HCT116 (cell line): Measurements from ENCODE around the gene COPG2. TPM values are rescaled to one million over a fixed set of nuclear protein-coding genes. Genes with fewer than 3 reads are reported as not detected.

Source experiments
- ATAC-seq: fragments of 200-7000 bp; cut with Tn5 transposase; 2 replicates; pipeline ENCODE4 v1.9.1; 2020; ENCODE audit warnings: mild to moderate bottlenecking, moderate library complexity
- BruUV-seq: library from RNA; stranded (reverse); fragments of 400-500 nt; replicated peaks from 2 replicates; lab custom pipeline; 2021; lab: Mats Ljungman, UMichigan
- CTCF ChIA-PET: fragments of 300-600 bp; sonication (Branson Sonifier 250); formaldehyde crosslinking; loops from one replicate; lab custom pipeline; 2021; ENCODE audit warnings: antibody characterized with exemption; lab: Charles Lee
- POLR2A ChIA-PET: fragments of 300-600, 350-600 bp; sonication (Branson Sonifier 250); formaldehyde crosslinking; loops from one replicate; lab custom pipeline; 2021; ENCODE audit warnings: antibody characterized with exemption; lab: Charles Lee
- RAD21 ChIA-PET, 2 experiments: fragments of 300-600 bp; sonication (Branson Sonifier 250); formaldehyde crosslinking; loops; one replicate each; lab custom pipeline; 2023; ENCODE audit warnings: low total read pairs in 2 of 2; ENCODE audit not compliant: uncharacterized antibody in 2 of 2, unreplicated experiment in 2 of 2, low non-redundant PET in 1 of 2; lab: Charles Lee
- DNase-seq: peaks from one replicate; pipeline ENCODE4 v3.0.0-alpha.2; 2010; ENCODE audit warnings: low read depth, low spot score
- H2AFZ ChIP-seq: fragments of 200-600 bp; shearing (Covaris generic), sonication (generic); 2 replicates; pipeline ENCODE4 v1.6.1; 2017; ENCODE audit warnings: low read depth, mixed run types, mixed read lengths, antibody characterized with exemption, low read length; ENCODE audit not compliant: poor library complexity, severe bottlenecking
- H3K27ac ChIP-seq: 2 replicates; pipeline ENCODE4 v1.5.1; 2012; ENCODE audit warnings: low read depth, low read length
- H3K27me3 ChIP-seq: fragments of 200-600 bp; sonication (generic); 2 replicates; pipeline ENCODE4 v1.6.1; 2016; ENCODE audit warnings: mixed run types, low read length, mixed read lengths; ENCODE audit not compliant: insufficient read depth
- H3K36me3 ChIP-seq, 2 experiments: fragments of 200-500 bp in 1 of 2; fragments of 200-600 bp in 1 of 2; sonication (Bioruptor generic) in 1 of 2; sonication (generic) in 1 of 2; 2 replicates each; pipeline versions ENCODE4 v1.5.1 to v1.6.1; 2014 to 2016; ENCODE audit warnings: low read length in 2 of 2, inconsistent platforms in 1 of 2, mixed read lengths in 1 of 2, mixed run types in 1 of 2; ENCODE audit not compliant: insufficient read depth in 2 of 2, control insufficient read depth in 1 of 2
- H3K4me1 ChIP-seq, 2 experiments: fragments of 200-600 bp in 1 of 2; sonication (generic) in 1 of 2; 2 replicates each; pipeline versions ENCODE4 v1.5.1 to v1.6.1; 2012 to 2017; ENCODE audit warnings: low read length in 2 of 2, inconsistent platforms in 1 of 2, mild to moderate bottlenecking in 1 of 2, mixed read lengths in 1 of 2, mixed run types in 1 of 2, moderate library complexity in 1 of 2; ENCODE audit not compliant: insufficient read depth in 2 of 2, control insufficient read depth in 1 of 2
- H3K4me2 ChIP-seq: fragments of 200-600 bp; sonication (generic); 2 replicates; pipeline ENCODE4 v1.6.1; 2017; ENCODE audit warnings: mixed run types, low read length, mixed read lengths
- H3K4me3 ChIP-seq, 2 experiments: fragments of 200-600 bp in 1 of 2; sonication (generic) in 1 of 2; replicated peaks in 1 of 2; 2 replicates each; pipeline ENCODE4 v1.5.1; 2011 to 2016; ENCODE audit warnings: low read length in 2 of 2, control low read depth in 1 of 2, low read depth in 1 of 2, mild to moderate bottlenecking in 1 of 2, mixed read lengths in 1 of 2, mixed run types in 1 of 2
- H3K79me2 ChIP-seq: fragments of 200-600 bp; sonication (generic); 2 replicates; pipeline ENCODE4 v1.6.1; 2017; ENCODE audit warnings: mild to moderate bottlenecking, mixed run types, low read length, moderate library complexity, mixed read lengths; ENCODE audit not compliant: insufficient read depth
- H3K9ac ChIP-seq: fragments of 200-600 bp; sonication (generic); 2 replicates; pipeline ENCODE4 v1.6.1; 2016; ENCODE audit warnings: low read length, mixed read lengths
- H3K9me2 ChIP-seq: fragments of 200-600 bp; sonication (generic), shearing (Covaris generic); 2 replicates; pipeline ENCODE4 v1.6.1; 2017; ENCODE audit warnings: mixed run types, mild to moderate bottlenecking, moderate library complexity; ENCODE audit not compliant: insufficient read depth
- H3K9me3 ChIP-seq, 2 experiments: fragments of 200-500 bp in 1 of 2; fragments of 200-600 bp in 1 of 2; sonication (Bioruptor generic) in 1 of 2; sonication (generic) in 1 of 2; 2 replicates each; pipeline ENCODE4 v1.6.1; 2014 to 2017; ENCODE audit warnings: low read length in 2 of 2, mixed read lengths in 2 of 2, inconsistent platforms in 1 of 2, low read depth in 1 of 2, mild to moderate bottlenecking in 1 of 2, mixed run types in 1 of 2, moderate library complexity in 1 of 2; ENCODE audit not compliant: control insufficient read depth in 1 of 2, insufficient read depth in 1 of 2
- H4K20me1 ChIP-seq: fragments of 200-600 bp; sonication (generic), shearing (Covaris generic); 2 replicates; pipeline ENCODE4 v1.6.1; 2017; ENCODE audit warnings: mixed run types, mild to moderate bottlenecking, moderate library complexity; ENCODE audit not compliant: insufficient read depth
- CBX3 ChIP-seq: IDR thresholded peaks from 2 replicates; pipeline ENCODE4 v1.6.1; 2012; ENCODE audit warnings: low read depth
- CEBPB ChIP-seq: IDR thresholded peaks from 2 replicates; pipeline ENCODE4 v1.6.1; 2012; ENCODE audit warnings: low read depth
- EZH2 ChIP-seq: fragments of 200-600 bp; sonication (generic); IDR thresholded peaks from 2 replicates; pipeline ENCODE4 v1.6.1; 2017; ENCODE audit warnings: antibody characterized with exemption, mixed run types
- EZH2phosphoT487 ChIP-seq: fragments of 200-600 bp; IDR thresholded peaks from 2 replicates; pipeline ENCODE4 v1.6.1; 2018; ENCODE audit warnings: antibody characterized with exemption, borderline replicate concordance
- FOSL1 ChIP-seq: IDR thresholded peaks from 2 replicates; pipeline ENCODE4 v1.6.1; 2012; ENCODE audit warnings: low read depth
- JUND ChIP-seq: IDR thresholded peaks from 2 replicates; pipeline ENCODE4 v1.6.1; 2012
- POLR2A ChIP-seq: IDR thresholded peaks from 2 replicates; pipeline ENCODE4 v1.7.0; 2011; ENCODE audit warnings: borderline replicate concordance; ENCODE audit not compliant: insufficient read depth, insufficient read length; ENCODE audit errors: extremely low read depth
- POLR2AphosphoS5 ChIP-seq: IDR thresholded peaks from 2 replicates; pipeline ENCODE4 v1.6.1; 2011; ENCODE audit warnings: mild to moderate bottlenecking, low read depth, low read length, moderate library complexity
- SIN3A ChIP-seq: IDR thresholded peaks from 2 replicates; pipeline ENCODE4 v1.6.1; 2012; ENCODE audit warnings: low read depth
- SP1 ChIP-seq: IDR thresholded peaks from 2 replicates; pipeline ENCODE4 v1.6.1; 2012; ENCODE audit warnings: low read depth
- TCF7L2 ChIP-seq: IDR thresholded peaks from 2 replicates; pipeline ENCODE4 v1.7.0; 2011; ENCODE audit warnings: borderline replicate concordance, inconsistent platforms; ENCODE audit not compliant: insufficient read depth, insufficient read length; ENCODE audit errors: extremely low read depth
- ZBTB33 ChIP-seq: IDR thresholded peaks from 2 replicates; pipeline ENCODE4 v1.6.1; 2011; ENCODE audit warnings: mild to moderate bottlenecking, low read length, moderate library complexity; ENCODE audit not compliant: insufficient replicate concordance; ENCODE audit errors: extremely low read depth
- ZFX ChIP-seq: fragments of 450-650 bp; IDR thresholded peaks from 2 replicates; pipeline ENCODE4 v1.6.1; 2017
- ZNF274 ChIP-seq: fragments of 200-500 bp; sonication (Bioruptor generic); IDR thresholded peaks from 2 replicates; pipeline ENCODE4 v1.6.1; 2014; ENCODE audit warnings: mild to moderate bottlenecking, low read depth, low read length, inconsistent platforms
- intact Hi-C: fragments of 100-400 bp; cut with micrococcal nuclease; formaldehyde crosslinking; loops from 2 replicates; pipeline ENCODE4 v1.10.0; 2022
- total RNA-seq: library from RNA; stranded (reverse); gene quantifications from one replicate; pipeline ENCODE4 v1.2.1, GENCODE V29; 2021; ENCODE audit not compliant: unreplicated experiment
- TF ChIP-seq, protein P1 (sequence below): IDR thresholded peaks from 2 replicates; pipeline ENCODE4 v1.6.1; 2012
- TF ChIP-seq, protein P2 (sequence below): IDR thresholded peaks from 2 replicates; pipeline ENCODE4 v1.6.1; 2012

COPG2 gene
- total RNA-seq, 1 experiment from 2014 or later = 31.0 TPM

DNA sequence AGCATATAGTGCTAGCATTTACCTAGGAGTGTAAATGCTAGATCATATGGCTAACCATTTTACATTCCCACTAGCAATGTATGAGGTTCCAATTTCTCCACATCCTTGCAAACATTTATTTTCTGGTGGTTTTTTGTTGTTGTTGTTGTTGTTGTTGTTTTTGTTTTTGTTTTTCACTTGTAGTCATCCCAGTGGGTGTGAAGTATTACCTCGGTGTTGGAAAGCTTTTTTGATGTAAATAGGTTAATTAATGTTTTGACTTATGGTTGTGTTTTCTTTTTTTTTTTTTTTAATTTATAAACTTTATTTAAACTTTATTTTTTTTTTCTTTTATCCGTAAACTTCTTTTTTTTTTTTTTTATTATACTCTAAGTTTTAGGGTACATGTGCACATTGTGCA lies 33.1 kb upstream of the COPG2 start:
- Histone ChIP-seq H2AFZ (no peak overlapping the region), H3K9me2 (no peaks in the 10 kb centered on the region), H3K79me2 (no peaks in the 10 kb centered on the region), H4K20me1 (no peaks in the 10 kb centered on the region), H3K4me1 (no peaks in the 10 kb centered on the region), H3K9me3 (no peaks in the 10 kb centered on the region), H3K36me3 (no peaks in the 10 kb centered on the region), H3K4me3 (no peak overlapping the region), H3K4me2 (no peak overlapping the region), H3K27ac (no peak overlapping the region), H3K9ac (no peak overlapping the region), H3K27me3 (no peaks in the 10 kb centered on the region)
- POLR2A ChIA-PET = no interaction called here
- no TSS peak for BruUV-seq
- ATAC-seq (no peak), DNase-seq (no peak)
- RAD21 ChIA-PET = no interaction called here
- TF ChIP-seq ZNF274 (no peak), EZH2phosphoT487 (no peak), CBX3 (no peak), SP1 (no peak), EZH2 (no peak), TCF7L2 (no peak), POLR2A (no peak), CEBPB (no peak), JUND (no peak), ZFX (no peak), FOSL1 (no peak), POLR2AphosphoS5 (no peak), SIN3A (no peak), ZBTB33 (no peak)
- TF ChIP-seq, protein P1, sequence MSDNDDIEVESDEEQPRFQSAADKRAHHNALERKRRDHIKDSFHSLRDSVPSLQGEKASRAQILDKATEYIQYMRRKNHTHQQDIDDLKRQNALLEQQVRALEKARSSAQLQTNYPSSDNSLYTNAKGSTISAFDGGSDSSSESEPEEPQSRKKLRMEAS = no peak
- TF ChIP-seq, protein P2, sequence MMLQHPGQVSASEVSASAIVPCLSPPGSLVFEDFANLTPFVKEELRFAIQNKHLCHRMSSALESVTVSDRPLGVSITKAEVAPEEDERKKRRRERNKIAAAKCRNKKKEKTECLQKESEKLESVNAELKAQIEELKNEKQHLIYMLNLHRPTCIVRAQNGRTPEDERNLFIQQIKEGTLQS = no peak
- CTCF ChIA-PET = no interaction called here
- intact Hi-C loops = no loop called here
